Osteoblast (primary cell): ENCODE data around the gene F8. TPM values are rescaled to one million over a fixed set of nuclear protein-coding genes. Genes with fewer than 3 reads are reported as not detected.
"Not testable (repeated sequence)": the region's sequence is repeated elsewhere in the genome, so short reads cannot be mapped to it uniquely, and the experiment has no call there.

Experiments used
- DNase-seq: peaks from one replicate; pipeline ENCODE4 v3.0.0; 2011; ENCODE audit warnings: low spot score, mixed read lengths; ENCODE audit not compliant: insufficient read length; ENCODE audit errors: missing footprints
- H2AFZ ChIP-seq: 2 replicates; pipeline ENCODE4 v1.6.0; 2011; ENCODE audit warnings: mild to moderate bottlenecking, low read length
- H3K27ac ChIP-seq: 2 replicates; pipeline ENCODE4 v1.5.1; 2011; ENCODE audit warnings: mild to moderate bottlenecking, low read depth, low read length, moderate library complexity
- H3K27me3 ChIP-seq: 2 replicates; pipeline ENCODE4 v1.6.0; 2012; ENCODE audit warnings: mild to moderate bottlenecking, control low read depth, inconsistent platforms, low read length, moderate library complexity; ENCODE audit not compliant: insufficient read depth
- H3K36me3 ChIP-seq: 2 replicates; pipeline ENCODE4 v1.5.1; 2011; ENCODE audit warnings: mild to moderate bottlenecking, low read length, control low read depth, moderate library complexity; ENCODE audit not compliant: insufficient read depth
- H3K4me1 ChIP-seq: 2 replicates; pipeline ENCODE4 v1.5.1; 2011; ENCODE audit warnings: mild to moderate bottlenecking, low read length, control low read depth, moderate library complexity; ENCODE audit not compliant: insufficient read depth
- H3K4me2 ChIP-seq: 2 replicates; pipeline ENCODE4 v1.6.0; 2011; ENCODE audit warnings: mild to moderate bottlenecking, low read length; ENCODE audit not compliant: insufficient read depth
- H3K4me3 ChIP-seq: fragments of 200-600 bp; sonication (generic); 3 replicates; pipeline ENCODE4 v1.5.1; 2012; ENCODE audit warnings: mild to moderate bottlenecking, low read length, inconsistent platforms; ENCODE audit not compliant: insufficient read depth
- H3K79me2 ChIP-seq: 2 replicates; pipeline ENCODE4 v1.6.0; 2012; ENCODE audit warnings: mild to moderate bottlenecking, low read length, control low read depth, inconsistent platforms; ENCODE audit not compliant: insufficient read depth
- H3K9me3 ChIP-seq: 2 replicates; pipeline ENCODE4 v1.5.1; 2011; ENCODE audit warnings: low read depth, low read length, control low read depth
- H4K20me1 ChIP-seq: 2 replicates; pipeline ENCODE4 v1.6.0; 2012; ENCODE audit warnings: mild to moderate bottlenecking, low read length, control low read depth; ENCODE audit not compliant: insufficient read depth
- total RNA-seq: library from RNA; depleted of rRNA; stranded (reverse); fragments of >200 nt; gene quantifications from 2 replicates; pipeline ENCODE4 v1.2.3, GENCODE V29; 2012
- TF ChIP-seq, protein P1 (sequence below): IDR thresholded peaks from 2 replicates; pipeline ENCODE4 v1.5.1; 2011; ENCODE audit warnings: mild to moderate bottlenecking, low read depth, low read length, moderate library complexity; ENCODE audit errors: extremely low read depth

The F8 gene
- total RNA-seq, 1 donor: 10.9 TPM

DNA sequence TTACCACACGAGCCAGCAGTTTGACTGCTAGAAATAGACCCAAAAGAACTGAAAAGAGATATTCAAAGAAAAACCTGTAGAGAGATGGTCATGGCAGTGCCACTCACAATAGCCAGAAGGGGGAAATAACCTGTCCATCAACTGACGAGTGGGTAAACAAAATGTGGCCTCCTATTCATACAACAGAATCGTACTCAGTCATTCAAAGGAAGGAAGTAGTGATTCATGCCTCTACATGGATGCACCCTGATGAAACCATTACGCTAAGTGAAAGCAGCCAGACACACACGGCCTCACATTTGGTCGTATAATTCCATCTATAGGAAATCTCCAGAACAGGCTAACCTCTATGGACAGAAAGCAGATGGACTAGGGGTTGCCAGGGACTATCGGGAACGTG lies 138.5 kb downstream of the F8 start:
- not testable (repeated sequence) for H3K27ac ChIP-seq, H3K4me3 ChIP-seq, H4K20me1 ChIP-seq, H3K4me1 ChIP-seq, H3K9me3 ChIP-seq, DNase-seq, H3K79me2 ChIP-seq, H3K27me3 ChIP-seq, H3K4me2 ChIP-seq, H2AFZ ChIP-seq, H3K36me3 ChIP-seq

DNA sequence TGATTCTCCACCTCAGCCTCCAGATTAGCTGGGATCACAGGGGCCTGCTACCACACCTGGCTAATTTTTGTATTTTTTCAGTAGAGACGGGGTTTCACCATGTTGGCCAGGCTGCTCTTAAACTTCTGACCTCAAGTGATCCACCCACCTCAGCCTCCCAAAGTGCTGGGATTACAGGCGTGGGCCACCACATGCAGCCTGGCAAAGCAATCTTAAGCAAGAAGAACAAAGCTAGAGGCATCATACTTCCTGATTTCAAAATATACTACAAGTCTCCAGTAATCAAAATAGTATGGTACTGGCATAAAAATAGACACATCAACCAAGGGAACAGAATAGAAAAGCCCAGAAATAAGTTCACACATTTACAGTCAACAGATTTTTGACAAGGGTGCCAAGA lies 149.2 kb downstream of the F8 start:
- no peaks in the 10 kb centered on the region for H4K20me1 ChIP-seq
- H3K36me3 ChIP-seq: no peaks in the 10 kb centered on the region
- no peak overlapping the region for H3K4me3 ChIP-seq
- H3K4me2 ChIP-seq: no peak overlapping the region
- H2AFZ ChIP-seq: no peak overlapping the region
- H3K4me1 ChIP-seq: no peaks in the 10 kb centered on the region
- no peaks in the 10 kb centered on the region for H3K79me2 ChIP-seq
- no peak for DNase-seq
- TF ChIP-seq, protein P1, sequence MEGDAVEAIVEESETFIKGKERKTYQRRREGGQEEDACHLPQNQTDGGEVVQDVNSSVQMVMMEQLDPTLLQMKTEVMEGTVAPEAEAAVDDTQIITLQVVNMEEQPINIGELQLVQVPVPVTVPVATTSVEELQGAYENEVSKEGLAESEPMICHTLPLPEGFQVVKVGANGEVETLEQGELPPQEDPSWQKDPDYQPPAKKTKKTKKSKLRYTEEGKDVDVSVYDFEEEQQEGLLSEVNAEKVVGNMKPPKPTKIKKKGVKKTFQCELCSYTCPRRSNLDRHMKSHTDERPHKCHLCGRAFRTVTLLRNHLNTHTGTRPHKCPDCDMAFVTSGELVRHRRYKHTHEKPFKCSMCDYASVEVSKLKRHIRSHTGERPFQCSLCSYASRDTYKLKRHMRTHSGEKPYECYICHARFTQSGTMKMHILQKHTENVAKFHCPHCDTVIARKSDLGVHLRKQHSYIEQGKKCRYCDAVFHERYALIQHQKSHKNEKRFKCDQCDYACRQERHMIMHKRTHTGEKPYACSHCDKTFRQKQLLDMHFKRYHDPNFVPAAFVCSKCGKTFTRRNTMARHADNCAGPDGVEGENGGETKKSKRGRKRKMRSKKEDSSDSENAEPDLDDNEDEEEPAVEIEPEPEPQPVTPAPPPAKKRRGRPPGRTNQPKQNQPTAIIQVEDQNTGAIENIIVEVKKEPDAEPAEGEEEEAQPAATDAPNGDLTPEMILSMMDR: no peak
- H3K9me3 ChIP-seq: no peaks in the 10 kb centered on the region
- H3K27me3 ChIP-seq: no peaks in the 10 kb centered on the region
- no peak overlapping the region for H3K27ac ChIP-seq

DNA sequence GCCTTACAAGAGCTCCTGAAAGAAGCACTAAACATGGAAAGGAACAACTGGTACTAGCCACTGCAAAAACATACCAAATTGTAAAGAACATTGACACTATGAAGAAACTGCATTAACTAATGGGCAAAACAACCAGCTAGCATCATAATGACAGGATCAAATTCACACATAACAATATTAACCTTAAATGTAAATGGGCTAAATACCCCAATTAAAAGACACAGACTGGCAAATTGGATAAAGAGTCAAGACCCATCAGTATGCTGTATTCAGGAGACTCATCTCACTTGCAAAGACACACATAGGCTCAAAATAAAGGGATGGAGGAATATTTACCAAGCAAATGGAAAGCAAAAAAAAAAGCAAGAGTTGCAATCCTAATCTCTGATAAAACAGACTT lies 154.0 kb downstream of the F8 start:
- H3K9me3 ChIP-seq, H3K4me3 ChIP-seq, H3K36me3 ChIP-seq, H3K4me2 ChIP-seq, DNase-seq, H2AFZ ChIP-seq, H3K4me1 ChIP-seq, H4K20me1 ChIP-seq, H3K27ac ChIP-seq, H3K27me3 ChIP-seq, H3K79me2 ChIP-seq: not testable (repeated sequence)

DNA sequence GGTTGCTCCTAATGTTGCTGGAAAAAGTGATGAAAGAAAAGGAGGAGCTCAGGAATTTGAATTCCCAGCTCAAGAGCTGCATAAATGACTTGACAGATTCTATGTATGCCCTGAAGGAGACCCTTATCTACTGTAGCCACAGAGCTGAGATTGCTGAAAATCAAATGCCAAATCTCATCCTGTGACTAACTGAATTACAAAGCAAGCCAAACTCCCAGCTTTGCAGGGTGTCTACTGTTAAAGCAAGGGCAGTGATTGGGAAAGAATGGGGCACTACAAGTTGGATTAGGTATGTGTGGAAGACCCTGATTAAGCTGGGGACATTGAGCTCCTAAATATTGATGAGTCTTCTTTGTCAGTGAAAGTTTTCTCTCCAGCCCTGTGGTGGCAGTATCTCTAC lies 167.3 kb downstream of the F8 start:
- no peak overlapping the region for H2AFZ ChIP-seq
- TF ChIP-seq, protein P1: no peak
- no peak for DNase-seq

DNA sequence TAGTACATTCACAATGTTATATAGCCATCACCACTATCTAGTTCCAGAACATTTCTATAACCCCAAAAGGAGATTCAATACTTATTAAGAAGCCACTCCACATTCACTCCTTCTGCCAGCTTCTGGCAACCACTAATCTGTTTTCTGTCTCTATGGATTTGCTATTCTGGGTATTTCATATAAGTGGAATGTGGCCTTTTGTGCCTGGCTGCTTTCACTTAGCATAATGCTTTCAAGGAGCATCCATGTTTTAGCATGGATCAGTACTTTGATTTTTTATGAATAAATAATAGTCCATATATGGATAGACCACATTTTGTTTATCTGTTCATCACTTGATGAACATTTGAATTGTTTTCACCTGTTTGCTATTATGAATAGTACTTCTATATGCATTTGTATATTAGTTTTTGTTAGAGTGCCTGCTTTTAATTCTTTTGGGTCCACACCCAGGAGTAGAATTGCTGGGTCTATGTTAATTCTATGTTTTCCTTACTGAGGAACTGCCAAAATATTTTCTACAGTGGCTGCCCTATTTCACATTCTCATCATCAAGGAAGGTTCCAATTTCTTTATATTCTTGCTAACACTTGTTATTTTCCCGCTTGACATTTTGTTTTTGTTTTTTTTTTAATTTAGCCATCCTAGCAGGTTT lies 171.4 kb downstream of the F8 start:
- no peak overlapping the region for H3K27ac ChIP-seq
- no peak overlapping the region for H3K4me3 ChIP-seq
- H3K36me3 ChIP-seq: no peaks in the 10 kb centered on the region
- DNase-seq: no peak
- TF ChIP-seq, protein P1: no peak
- no peaks in the 10 kb centered on the region for H3K27me3 ChIP-seq
- no peak overlapping the region for H3K4me2 ChIP-seq
- no peaks in the 10 kb centered on the region for H3K4me1 ChIP-seq
- H3K9me3 ChIP-seq: no peaks in the 10 kb centered on the region
- no peak overlapping the region for H2AFZ ChIP-seq
- no peaks in the 10 kb centered on the region for H3K79me2 ChIP-seq
- no peaks in the 10 kb centered on the region for H4K20me1 ChIP-seq

More for the DNA sequence above, 167.3 kb downstream of the F8 start:
- Histone ChIP-seq H3K9me3 (no peaks in the 10 kb centered on the region), H3K4me1 (no peaks in the 10 kb centered on the region), H3K27ac (no peak overlapping the region), H3K4me2 (no peak overlapping the region), H3K36me3 (no peaks in the 10 kb centered on the region), H3K27me3 (no peaks in the 10 kb centered on the region), H3K79me2 (no peaks in the 10 kb centered on the region), H3K4me3 (no peak overlapping the region), H4K20me1 (no peaks in the 10 kb centered on the region)
